BJ (cell line): ENCODE results near the gene IPO5. TPM values are rescaled to one million over a fixed set of nuclear protein-coding genes. Genes with fewer than 3 reads are reported as not detected.

Experiments
- CTCF ChIA-PET: fragments of 350-600 bp; formaldehyde crosslinking; extraction: SDS; loops from one replicate; lab custom pipeline; 2021; ENCODE audit warnings: antibody characterized with exemption, inconsistent platforms; lab: Yijun Ruan, JAX
- POLR2A ChIA-PET: fragments of 300-600 bp; sonication (Branson Sonifier 250); formaldehyde crosslinking; extraction: SDS; loops from one replicate; lab custom pipeline; 2021; ENCODE audit warnings: antibody characterized with exemption; lab: Charles Lee
- DNase-seq: peaks from one replicate; pipeline ENCODE4 v3.0.0-alpha.2; 2011; ENCODE audit warnings: low read depth
- H3K27me3 ChIP-seq: 2 replicates; pipeline ENCODE4 v1.6.0; 2011; ENCODE audit warnings: low read length; ENCODE audit not compliant: control insufficient read depth, insufficient read depth
- H3K36me3 ChIP-seq: 2 replicates; pipeline ENCODE4 v1.5.1; 2011; ENCODE audit warnings: low read length; ENCODE audit not compliant: control insufficient read depth, insufficient read depth
- H3K4me3 ChIP-seq: 2 replicates; pipeline ENCODE4 v1.5.1; 2011; ENCODE audit warnings: low read depth, mild to moderate bottlenecking, control low read depth, low read length
- polyA plus RNA-seq: library from polyadenylated mRNA; depleted of rRNA; stranded (reverse); fragments of >200 nt; gene quantifications from 2 replicates; pipeline ENCODE4 v1.2.3, GENCODE V29; 2011
- TF ChIP-seq, protein P1 (sequence below): IDR thresholded peaks from 2 replicates; pipeline ENCODE4 v1.5.1; 2011; ENCODE audit warnings: low read depth, mild to moderate bottlenecking, control low read depth, inconsistent platforms, low read length, moderate library complexity; ENCODE audit not compliant: insufficient read depth

The IPO5 gene
- polyA plus RNA-seq, 1 experiment: 137 TPM

DNA sequence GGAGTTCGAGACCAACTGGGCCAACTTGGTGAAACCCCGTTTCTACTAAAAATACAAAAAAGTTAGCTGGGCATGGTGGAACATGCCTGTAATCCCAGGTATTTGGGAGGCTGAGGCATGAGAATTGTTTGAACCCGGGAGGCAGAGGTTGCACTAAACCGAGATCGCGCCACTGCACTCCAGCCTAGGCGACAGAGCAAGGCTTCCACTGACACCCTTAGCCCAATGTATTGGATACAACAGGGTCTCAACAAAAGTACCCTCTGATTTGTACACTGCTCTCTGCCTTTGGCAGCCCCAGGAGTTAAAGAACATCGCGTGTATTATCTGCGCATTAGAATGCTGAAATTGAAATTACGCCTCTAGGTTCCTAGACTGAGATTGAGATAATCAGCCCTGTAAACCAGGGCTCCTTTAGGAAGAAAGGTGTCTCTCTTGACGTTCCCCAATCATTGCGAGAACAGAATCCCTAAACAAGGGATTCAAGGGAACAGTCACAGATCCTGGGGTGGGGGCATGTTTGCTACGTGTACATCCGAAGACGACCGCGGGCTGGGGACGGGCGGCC, 21.9 kb downstream of the IPO5 start:
- no peaks in the 10 kb centered on the region for H3K36me3 ChIP-seq
- H3K4me3 ChIP-seq: peak overlapping the region; percentile 61
- no peaks in the 10 kb centered on the region for H3K27me3 ChIP-seq
- no peak for DNase-seq
- ChIA-PET POLR2A (no interaction called here), CTCF (no interaction called here)
- TF ChIP-seq, protein P1, sequence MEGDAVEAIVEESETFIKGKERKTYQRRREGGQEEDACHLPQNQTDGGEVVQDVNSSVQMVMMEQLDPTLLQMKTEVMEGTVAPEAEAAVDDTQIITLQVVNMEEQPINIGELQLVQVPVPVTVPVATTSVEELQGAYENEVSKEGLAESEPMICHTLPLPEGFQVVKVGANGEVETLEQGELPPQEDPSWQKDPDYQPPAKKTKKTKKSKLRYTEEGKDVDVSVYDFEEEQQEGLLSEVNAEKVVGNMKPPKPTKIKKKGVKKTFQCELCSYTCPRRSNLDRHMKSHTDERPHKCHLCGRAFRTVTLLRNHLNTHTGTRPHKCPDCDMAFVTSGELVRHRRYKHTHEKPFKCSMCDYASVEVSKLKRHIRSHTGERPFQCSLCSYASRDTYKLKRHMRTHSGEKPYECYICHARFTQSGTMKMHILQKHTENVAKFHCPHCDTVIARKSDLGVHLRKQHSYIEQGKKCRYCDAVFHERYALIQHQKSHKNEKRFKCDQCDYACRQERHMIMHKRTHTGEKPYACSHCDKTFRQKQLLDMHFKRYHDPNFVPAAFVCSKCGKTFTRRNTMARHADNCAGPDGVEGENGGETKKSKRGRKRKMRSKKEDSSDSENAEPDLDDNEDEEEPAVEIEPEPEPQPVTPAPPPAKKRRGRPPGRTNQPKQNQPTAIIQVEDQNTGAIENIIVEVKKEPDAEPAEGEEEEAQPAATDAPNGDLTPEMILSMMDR: no peak

DNA sequence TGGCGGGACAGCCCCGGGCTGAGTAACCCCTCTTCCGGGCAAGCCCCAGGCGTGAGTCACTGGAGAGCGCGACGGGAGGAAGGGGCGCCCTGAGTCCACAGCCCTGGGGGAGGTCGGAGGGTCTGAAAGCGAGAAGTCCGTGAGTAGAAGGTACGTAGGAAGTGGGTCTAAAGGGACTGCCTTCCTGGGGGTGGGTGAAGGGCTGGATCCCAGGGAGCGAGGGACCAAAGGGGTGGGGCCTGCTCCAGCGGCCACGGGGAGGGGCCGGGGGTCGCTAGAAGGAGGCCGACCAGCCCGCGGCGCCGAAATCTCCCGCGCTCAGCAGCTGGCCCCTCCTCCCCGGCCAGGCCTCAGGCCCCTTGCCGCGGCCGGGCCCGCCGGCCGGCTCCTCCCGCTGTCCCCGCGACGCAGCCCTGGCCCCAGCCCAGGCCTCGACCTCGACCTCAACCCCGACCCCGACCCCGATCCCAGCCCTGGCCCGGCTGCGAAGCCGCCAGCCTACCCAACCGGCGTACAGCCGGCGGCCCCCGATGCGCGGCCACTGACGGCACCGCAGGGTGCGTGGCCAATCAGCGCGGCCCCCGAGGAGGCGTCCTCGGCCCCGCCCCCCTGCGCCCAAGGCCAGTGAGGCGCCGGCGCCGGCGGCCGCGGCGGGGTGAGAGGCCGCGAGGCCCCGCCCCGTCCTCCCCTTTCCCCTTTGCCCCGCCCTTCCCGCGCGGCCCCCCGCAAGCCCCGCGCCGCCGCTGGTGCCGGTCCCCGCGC, 22.6 kb downstream of the IPO5 start:
- Histone ChIP-seq H3K27me3 (no peaks in the 10 kb centered on the region), H3K36me3 (no peaks in the 10 kb centered on the region), H3K4me3 (peak overlapping the region; percentile 61)
- ChIA-PET POLR2A (interaction anchor here (0.6 kb wide), 1 partner anchor 442 kb away, joined by 3 read pairs; no protein-coding TSS in a partner anchor), CTCF (no interaction called here)
- DNase-seq: no peak
- TF ChIP-seq, protein P1: no peak

DNA sequence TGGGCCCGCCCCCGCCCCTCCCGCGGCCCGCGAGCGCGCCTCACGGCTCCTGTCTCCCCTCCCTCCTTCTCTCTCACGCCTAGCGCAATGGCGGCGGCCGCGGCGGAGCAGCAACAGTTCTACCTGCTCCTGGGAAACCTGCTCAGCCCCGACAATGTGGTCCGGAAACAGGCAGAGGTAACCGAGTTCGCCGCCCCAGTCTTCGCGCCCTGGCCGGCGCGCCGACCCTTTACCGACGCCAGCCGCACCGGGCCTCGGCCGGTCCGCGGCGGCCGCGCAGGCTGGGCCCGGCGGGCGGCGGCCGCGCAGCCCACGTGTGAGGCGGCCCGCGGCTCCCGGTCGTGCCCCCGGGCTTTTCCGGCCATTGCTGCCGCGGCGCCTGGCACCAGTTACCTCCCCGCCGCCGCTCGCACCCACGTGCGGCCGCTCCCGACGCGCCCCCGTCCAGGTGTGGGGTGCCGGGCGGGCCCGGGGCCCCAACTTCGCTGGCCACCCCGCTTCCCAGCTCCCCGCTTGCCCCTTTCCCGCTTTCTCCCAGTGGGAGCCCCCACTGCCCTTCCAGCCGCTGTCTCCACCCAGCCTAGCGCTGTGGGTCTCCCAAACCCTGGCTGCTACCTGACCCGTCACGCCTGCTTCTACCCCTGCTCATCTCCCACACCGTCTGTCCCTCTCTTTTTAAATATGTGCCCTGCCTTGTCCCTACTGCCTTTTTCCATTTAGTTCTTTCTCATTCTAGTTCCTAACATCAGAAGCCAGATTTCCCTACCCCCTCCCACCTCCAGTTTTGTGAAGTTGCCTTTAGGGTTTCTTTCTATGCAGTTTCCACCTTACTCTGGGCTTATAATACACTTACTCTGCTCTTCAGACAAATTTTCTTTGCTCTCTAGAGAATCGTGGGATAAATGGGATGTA, 23.4 kb downstream of the IPO5 start:
- ChIA-PET POLR2A (interaction anchor here (0.6 kb wide), 1 partner anchor 442 kb away, joined by 3 read pairs; no protein-coding TSS in a partner anchor), CTCF (interaction anchor here (1.3 to 1.6 kb wide), 2 partner anchors 10 to 121 kb away, joined by 3 to 6 read pairs; no protein-coding TSS in a partner anchor)
- Histone ChIP-seq H3K4me3 (peak overlapping the region; percentile 61), H3K36me3 (no peaks in the 10 kb centered on the region), H3K27me3 (no peaks in the 10 kb centered on the region)
- DNase-seq: no peak
- TF ChIP-seq, protein P1: no peak

DNA sequence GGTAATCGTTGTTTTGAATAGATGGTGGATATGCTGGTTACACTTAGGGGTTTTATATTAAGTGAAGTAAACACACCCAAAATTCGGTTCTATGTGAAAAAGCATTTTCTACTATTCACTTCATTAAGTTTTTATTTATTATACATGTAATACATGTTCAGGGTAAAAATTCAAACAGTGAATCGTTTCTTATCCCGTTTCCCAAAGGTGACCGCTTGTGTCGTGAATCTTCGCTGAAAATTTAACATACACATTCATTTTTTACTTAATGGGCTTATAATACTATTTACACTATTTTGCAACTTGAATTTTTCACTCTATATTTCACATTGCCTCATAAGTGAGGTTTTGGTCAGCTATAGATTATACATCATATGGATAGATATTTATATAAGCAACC, 24.5 kb downstream of the IPO5 start:
- peak overlapping the region; percentile 61 for H3K4me3 ChIP-seq
- H3K27me3 ChIP-seq: no peaks in the 10 kb centered on the region
- H3K36me3 ChIP-seq: no peaks in the 10 kb centered on the region
- ChIA-PET CTCF (interaction anchor here (1.3 to 1.6 kb wide), 2 partner anchors 9 to 122 kb away, joined by 3 to 6 read pairs; no protein-coding TSS in a partner anchor), POLR2A (no interaction called here)
- no peak for DNase-seq
- TF ChIP-seq, protein P1: no peak
